Inflammatory macrophage treated with lipopolysaccharide for 1 hour (primary cell): ENCODE data around the gene NBEAL2.

Experiments used
- DNase-seq, 2 donors: peaks; one replicate each; pipeline ENCODE4 v3.0.0-alpha.2; 2020 to 2022

The NBEAL2 gene

GRCh38 chr3:47000198-47000815 is 20.8 kb downstream of the NBEAL2 start:
- no peak for DNase-seq

DNA sequence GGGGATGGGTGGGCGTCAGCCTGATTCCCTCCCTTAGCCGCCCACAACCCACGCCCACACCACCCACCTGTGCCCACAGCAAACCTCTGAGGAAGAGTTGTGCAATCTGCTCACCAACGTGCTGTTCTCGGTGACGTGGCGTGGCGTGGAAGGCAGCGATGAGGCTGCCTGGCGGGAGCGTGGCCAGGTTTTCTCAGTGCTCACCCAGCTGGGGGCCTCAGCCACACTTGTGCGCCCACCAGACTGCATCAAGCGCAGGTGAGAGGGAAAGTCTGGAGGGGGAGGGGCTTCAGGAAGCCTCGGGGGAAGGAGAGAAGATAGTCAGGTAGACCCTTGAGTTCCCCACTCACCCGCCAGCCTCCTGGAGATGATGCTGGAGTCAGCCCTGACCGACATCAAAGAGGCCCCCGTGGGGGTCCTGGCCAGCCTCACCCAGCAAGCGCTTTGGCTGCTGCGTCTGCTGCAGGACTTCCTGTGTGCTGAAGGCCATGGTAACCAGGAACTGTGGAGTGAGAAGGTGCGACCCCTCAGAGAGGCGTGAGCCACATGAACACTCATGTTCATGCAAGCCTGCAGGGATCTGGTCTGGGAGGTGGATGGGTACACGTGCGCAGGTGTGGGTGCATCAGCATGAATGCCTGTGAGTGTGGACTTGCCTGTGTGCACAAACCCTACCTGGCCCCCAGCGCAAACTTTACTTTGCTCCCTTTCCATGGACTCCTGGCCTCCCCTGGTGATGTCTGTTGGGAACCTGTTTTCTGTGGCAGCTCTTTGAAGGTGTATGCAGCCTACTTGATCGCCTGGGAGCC is 21.7 kb downstream of the NBEAL2 start:
- no peak for DNase-seq

DNA sequence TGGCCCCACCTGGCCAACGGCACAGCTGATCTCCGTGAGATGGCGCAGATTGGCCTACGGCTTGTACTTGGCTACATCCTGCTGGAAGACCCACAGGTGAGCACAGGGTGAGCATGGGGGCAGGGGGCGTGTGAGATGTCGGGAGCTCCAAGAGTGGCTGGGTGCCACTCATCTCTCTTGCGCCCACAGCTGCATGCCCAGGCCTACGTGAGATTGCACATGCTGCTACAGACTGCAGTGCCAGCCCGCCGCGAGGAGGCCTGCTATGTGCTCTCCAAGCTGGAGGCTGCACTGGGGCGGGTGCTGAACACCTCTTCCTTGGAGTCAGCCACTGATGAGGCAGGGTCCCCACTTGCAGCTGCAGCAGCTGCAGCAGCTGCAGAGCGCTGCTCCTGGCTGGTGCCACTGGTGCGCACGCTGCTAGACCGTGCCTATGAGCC is 22.3 kb downstream of the NBEAL2 start:
- DNase-seq, result no peak

DNA sequence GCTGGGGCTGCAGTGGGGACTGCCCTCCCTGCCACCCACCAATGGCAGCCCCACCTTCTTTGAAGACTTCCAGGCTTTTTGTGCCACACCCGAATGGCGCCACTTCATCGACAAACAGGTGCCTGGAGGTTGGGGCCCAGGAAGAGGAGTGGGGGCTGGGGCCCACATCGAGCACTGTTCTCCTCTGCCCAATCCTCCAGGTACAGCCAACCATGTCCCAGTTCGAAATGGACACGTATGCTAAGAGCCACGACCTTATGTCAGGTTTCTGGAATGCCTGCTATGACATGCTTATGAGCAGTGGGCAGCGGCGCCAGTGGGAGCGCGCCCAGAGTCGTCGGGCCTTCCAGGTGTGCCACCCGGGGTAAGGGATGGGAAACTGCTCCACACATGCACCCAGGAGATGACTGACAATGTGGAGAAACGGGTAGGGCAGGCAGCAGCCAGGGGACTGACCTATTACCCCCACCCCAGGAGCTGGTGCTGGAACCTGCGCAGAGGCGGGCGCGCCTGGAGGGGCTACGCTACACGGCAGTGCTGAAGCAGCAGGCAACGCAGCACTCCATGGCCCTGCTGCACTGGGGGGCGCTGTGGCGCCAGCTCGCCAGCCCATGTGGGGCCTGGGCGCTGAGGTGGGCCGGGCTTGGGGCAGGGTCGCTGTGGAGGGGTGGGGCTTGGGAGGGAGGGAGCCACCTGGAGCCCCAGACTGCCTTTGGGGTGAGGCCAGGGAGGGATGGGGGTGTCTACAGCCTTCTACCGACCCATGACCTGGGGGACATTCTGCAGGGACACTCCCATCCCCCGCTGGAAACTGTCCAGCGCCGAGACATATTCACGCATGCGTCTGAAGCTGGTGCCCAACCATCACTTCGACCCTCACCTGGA is 22.9 kb downstream of the NBEAL2 start:
- no peak for DNase-seq

GRCh38 chr3:47003056-47003410 is 23.6 kb downstream of the NBEAL2 start:
- DNase-seq, result no peak

- no peak for DNase-seq
These were observed 24.2 kb downstream of the NBEAL2 start for GRCh38 chr3:47003461-47004368.

DNA sequence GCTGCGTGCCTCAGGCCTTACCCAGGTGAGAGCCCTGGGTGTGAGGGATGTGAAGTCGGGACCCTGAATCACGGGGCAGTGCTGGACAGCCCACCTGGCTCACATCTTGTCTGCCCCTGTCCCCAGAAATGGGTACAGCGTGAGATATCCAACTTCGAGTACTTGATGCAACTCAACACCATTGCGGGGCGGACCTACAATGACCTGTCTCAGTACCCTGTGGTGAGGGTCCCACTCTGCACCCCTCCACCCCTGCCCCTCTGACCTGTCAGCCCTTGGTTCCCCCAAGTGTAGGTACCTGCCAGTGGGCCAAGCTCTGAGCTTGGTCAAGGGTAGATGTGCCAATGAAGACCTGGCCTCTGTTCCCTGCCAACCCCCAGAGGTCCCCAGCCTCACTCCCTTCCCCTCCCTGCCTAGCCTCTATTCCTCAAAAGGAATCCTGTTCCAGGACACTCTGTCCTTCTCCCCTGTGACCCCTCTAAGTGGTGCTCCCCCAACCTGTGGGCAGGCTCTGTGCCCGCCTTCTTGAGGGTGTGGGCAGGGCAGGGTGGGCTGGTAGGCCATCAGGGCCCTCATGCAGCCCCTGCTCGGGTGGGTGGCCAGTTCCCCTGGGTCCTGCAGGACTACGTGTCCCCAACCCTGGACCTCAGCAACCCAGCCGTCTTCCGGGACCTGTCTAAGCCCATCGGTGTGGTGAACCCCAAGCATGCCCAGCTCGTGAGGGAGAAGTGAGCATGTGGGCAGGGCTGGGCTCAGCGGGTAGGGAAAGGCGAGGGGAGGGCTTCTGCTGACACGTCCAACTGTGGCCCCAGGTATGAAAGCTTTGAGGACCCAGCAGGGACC is 25.1 kb downstream of the NBEAL2 start:
- DNase-seq, result no peak

DNA sequence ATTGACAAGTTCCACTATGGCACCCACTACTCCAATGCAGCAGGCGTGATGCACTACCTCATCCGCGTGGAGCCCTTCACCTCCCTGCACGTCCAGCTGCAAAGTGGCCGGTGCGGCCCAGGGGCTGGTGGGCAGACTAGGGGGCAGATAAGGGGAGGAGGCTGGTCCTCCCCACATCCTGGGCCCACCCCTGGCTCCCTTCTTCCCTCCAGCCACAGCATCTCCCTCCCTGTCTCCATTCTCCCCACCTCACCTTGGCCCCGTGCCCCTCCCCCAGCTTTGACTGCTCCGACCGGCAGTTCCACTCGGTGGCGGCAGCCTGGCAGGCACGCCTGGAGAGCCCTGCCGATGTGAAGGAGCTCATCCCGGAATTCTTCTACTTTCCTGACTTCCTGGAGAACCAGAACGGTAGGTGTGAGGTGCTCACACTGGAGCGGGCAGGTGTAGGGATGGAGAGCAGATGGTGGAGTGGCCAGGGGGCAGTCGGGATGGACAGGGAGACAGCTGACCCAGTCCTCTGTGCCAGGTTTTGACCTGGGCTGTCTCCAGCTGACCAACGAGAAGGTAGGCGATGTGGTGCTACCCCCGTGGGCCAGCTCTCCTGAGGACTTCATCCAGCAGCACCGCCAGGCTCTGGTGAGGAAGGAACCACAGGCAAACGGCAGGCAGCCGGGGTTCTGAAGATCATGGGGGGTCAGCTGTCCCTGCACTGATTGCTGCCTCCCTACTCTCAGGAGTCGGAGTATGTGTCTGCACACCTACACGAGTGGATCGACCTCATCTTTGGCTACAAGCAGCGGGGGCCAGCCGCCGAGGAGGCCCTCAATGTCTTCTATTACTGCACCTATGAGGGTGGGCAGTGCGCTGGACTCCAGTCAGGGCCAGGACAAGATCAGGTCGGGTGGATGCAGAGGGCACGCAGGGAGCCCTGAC is 26.0 kb downstream of the NBEAL2 start:
- DNase-seq, result no peak

- DNase-seq, result no peak
These were observed 26.7 kb downstream of the NBEAL2 start for GRCh38 chr3:47006145-47006651.

- no peak for DNase-seq
These were observed 27.5 kb downstream of the NBEAL2 start for GRCh38 chr3:47007001-47007400.

GRCh38 chr3:47007482-47008233 is 28.2 kb downstream of the NBEAL2 start:
- DNase-seq, result no peak

GRCh38 chr3:47008234-47008796 is 28.8 kb downstream of the NBEAL2 start:
- no peak for DNase-seq

GRCh38 chr3:47008851-47009224 is 29.4 kb downstream of the NBEAL2 start:
- DNase-seq, result no peak

DNA sequence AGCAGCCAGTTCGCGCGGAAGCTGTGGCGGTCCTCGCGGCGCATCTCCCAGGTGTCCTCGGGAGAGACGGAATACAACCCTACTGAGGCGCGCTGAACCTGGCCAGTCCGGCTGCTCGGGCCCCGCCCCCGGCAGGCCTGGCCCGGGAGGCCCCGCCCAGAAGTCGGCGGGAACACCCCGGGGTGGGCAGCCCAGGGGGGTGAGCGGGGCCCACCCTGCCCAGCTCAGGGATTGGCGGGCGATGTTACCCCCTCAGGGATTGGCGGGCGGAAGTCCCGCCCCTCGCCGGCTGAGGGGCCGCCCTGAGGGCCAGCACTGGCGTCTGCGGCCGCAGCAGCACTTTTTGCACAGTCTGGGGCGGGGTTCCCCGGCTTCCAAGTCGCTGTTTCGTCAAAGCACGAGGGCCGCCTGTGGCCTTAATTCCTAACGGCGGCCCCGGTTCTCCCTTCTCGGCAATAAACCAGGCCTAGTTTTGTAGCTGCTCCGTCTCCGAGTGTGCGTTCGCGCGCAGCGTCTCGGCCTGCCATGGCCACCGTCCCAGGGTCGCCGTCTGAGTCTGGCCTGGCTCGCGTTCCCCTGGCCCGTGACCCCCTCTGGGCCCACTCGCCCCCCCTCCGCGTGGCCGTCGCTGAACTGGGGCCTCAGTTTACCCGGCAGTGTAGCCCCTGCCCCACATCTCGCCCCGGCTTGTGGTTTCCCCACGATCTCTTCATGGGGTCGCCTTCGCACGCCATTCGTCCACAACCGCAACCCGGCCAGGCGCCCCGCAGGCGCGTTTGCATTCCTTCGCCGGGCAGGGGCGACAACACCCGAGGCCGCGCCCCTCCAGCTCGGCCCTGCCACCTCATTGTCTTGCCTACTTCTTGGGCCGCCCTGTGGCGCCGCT is 30.0 kb downstream of the NBEAL2 start:
- DNase-seq, result peak; percentile 68 to 73

- DNase-seq, result no peak
These were observed 30.7 kb downstream of the NBEAL2 start for GRCh38 chr3:47010111-47010712.

DNA sequence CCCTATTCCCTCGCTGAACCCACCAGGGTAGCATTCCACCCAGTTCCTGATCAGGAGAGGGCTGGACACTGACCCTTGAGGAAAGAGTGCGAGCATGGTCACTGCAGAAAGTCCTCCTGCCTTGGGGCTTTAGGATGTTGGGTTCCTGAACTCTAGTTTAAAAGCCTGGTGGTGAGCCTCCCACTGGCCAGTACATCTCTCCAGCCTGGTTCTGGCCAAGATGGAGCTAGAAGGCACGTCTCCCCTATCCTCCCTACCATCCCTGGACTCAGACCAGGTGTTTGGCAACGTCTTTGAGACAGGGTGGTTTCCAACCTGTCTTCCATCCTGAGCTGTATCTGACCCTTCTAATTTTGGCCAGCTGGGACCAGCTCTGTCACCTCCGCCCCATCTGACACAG is 31.4 kb downstream of the NBEAL2 start:
- no peak for DNase-seq

GRCh38 chr3:47011371-47011770 is 31.9 kb downstream of the NBEAL2 start:
- DNase-seq, result no peak
